ENCODE data around the gene OLFM1.
"Not testable (repeated sequence)": the region's sequence is repeated elsewhere in the genome, so short reads cannot be mapped to it uniquely, and the experiment has no call there.

The OLFM1 gene

GRCh38 chr9:135135929-135136315 is 48.5 kb downstream of the OLFM1 start:
- DNase-seq: no peak

- no peak for DNase-seq
Measured at GRCh38 chr9:135136481-135136880, 49.0 kb downstream of the OLFM1 start.

- no peak for DNase-seq
Measured at GRCh38 chr9:135136991-135137832, 49.7 kb downstream of the OLFM1 start.

- no peak for DNase-seq
Measured at GRCh38 chr9:135138078-135138855, 50.8 kb downstream of the OLFM1 start.

- no peak for DNase-seq
Measured at GRCh38 chr9:135139366-135139959, 52.0 kb downstream of the OLFM1 start.

GRCh38 chr9:135141183-135141774 is 53.8 kb downstream of the OLFM1 start:
- no peak for DNase-seq

GRCh38 chr9:135144581-135145170 is 57.2 kb downstream of the OLFM1 start:
- no peak for DNase-seq

- no peak for DNase-seq
Measured at GRCh38 chr9:135145312-135145711, 57.8 kb downstream of the OLFM1 start.

- DNase-seq: no peak
Measured at GRCh38 chr9:135146241-135146640, 58.8 kb downstream of the OLFM1 start.

GRCh38 chr9:135146766-135147473 is 59.5 kb downstream of the OLFM1 start:
- DNase-seq: no peak

GRCh38 chr9:135147474-135147805 is 60.0 kb downstream of the OLFM1 start:
- no peak for DNase-seq

GRCh38 chr9:135147938-135148337 is 60.5 kb downstream of the OLFM1 start:
- DNase-seq: no peak

GRCh38 chr9:135148386-135148785 is 60.9 kb downstream of the OLFM1 start:
- DNase-seq: no peak

GRCh38 chr9:135149901-135150300 is 62.4 kb downstream of the OLFM1 start:
- DNase-seq: not testable (repeated sequence)

- no peak for DNase-seq
Measured at GRCh38 chr9:135150981-135151380, 63.5 kb downstream of the OLFM1 start.

GRCh38 chr9:135151757-135152613 is 64.5 kb downstream of the OLFM1 start:
- no peak for DNase-seq

- no peak for DNase-seq
Measured at GRCh38 chr9:135152614-135153334, 65.3 kb downstream of the OLFM1 start.

GRCh38 chr9:135154050-135154615 is 66.7 kb downstream of the OLFM1 start:
- DNase-seq: no peak

- DNase-seq: no peak
Measured at GRCh38 chr9:135155396-135155795, 67.9 kb downstream of the OLFM1 start.

Data from fibroblast of upper back skin (primary cell).